ENCODE measurements around the gene GRM7.

DNA sequence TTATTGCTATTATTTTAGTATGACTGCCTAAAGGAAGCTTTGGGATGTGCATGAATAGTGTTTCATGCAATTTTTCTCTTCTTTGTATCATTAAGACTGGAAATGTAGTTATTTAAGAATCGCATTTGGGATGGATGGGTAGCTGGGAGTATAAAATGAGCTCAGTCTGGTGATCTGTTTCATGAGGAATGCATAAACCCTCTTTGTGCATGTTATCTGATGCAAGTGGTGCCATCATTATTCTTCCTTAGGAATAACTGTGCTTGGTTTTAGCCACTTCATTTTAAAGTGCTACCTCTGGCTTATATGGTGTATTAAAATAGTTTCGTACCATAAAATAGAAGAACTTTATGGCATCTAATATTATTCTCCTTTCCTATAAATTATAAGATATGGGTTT, 535.6 kb downstream of the GRM7 start:
- TF ChIP-seq, protein P1, sequence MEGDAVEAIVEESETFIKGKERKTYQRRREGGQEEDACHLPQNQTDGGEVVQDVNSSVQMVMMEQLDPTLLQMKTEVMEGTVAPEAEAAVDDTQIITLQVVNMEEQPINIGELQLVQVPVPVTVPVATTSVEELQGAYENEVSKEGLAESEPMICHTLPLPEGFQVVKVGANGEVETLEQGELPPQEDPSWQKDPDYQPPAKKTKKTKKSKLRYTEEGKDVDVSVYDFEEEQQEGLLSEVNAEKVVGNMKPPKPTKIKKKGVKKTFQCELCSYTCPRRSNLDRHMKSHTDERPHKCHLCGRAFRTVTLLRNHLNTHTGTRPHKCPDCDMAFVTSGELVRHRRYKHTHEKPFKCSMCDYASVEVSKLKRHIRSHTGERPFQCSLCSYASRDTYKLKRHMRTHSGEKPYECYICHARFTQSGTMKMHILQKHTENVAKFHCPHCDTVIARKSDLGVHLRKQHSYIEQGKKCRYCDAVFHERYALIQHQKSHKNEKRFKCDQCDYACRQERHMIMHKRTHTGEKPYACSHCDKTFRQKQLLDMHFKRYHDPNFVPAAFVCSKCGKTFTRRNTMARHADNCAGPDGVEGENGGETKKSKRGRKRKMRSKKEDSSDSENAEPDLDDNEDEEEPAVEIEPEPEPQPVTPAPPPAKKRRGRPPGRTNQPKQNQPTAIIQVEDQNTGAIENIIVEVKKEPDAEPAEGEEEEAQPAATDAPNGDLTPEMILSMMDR (IDR thresholded peaks at IDR 0.05), result no peak
- TF ChIP-seq POLR2A (IDR thresholded peaks at IDR 0.05) (no peak), POLR2AphosphoS5 (IDR thresholded peaks at IDR 0.05) (no peak), EP300 (IDR thresholded peaks at IDR 0.05) (no peak)
